Activated CD8-positive, alpha-beta T cell treated with anti-CD3 and anti-CD28 coated beads, Interleukin-2, amount 10 ng/mL, durations not matched to agents 7 days and 5 days (primary cell): ENCODE measurements around the gene MAP4. TPM values are rescaled to one million over a fixed set of nuclear protein-coding genes. Genes with fewer than 3 reads are reported as not detected.
A peak's percentile ranks its signal among the peaks of the same experiment; 100 is the strongest.
"Not testable (repeated sequence)": the region's sequence is repeated elsewhere in the genome, so short reads cannot be mapped to it uniquely, and the experiment has no call there.

ENCODE experiments used
- ATAC-seq: fragments of 150-1000 bp; cut with Tn5 transposase; one replicate; pipeline ENCODE4 v1.10.0; 2021; ENCODE audit warnings: moderate library complexity
- CTCF ChIA-PET: fragments of 350-600 bp; sonication (Branson Sonifier 250); formaldehyde crosslinking; loops from one replicate; lab custom pipeline; 2021; ENCODE audit warnings: antibody characterized with exemption; lab: Charles Lee
- POLR2A ChIA-PET: fragments of 350-600 bp; sonication (Branson Sonifier 250); formaldehyde crosslinking; loops from one replicate; lab custom pipeline; 2021; ENCODE audit warnings: antibody characterized with exemption; lab: Charles Lee
- DNase-seq: peaks from one replicate; pipeline ENCODE4 v3.0.0-alpha.2; 2020
- H3K27ac Mint-ChIP-seq: one replicate; pipeline ENCODE4 v1.8.0; 2021; ENCODE audit warnings: mild to moderate bottlenecking, mixed read lengths
- H3K27me3 Mint-ChIP-seq: one replicate; pipeline ENCODE4 v1.8.0; 2021; ENCODE audit warnings: low read depth, mixed read lengths
- H3K36me3 Mint-ChIP-seq: one replicate; pipeline ENCODE4 v1.8.0; 2021; ENCODE audit warnings: low read depth, mixed read lengths
- H3K4me1 Mint-ChIP-seq: one replicate; pipeline ENCODE4 v1.8.0; 2021; ENCODE audit warnings: low read depth, mixed read lengths
- H3K4me3 Mint-ChIP-seq: one replicate; pipeline ENCODE4 v1.8.0; 2021; ENCODE audit warnings: mild to moderate bottlenecking, mixed read lengths
- H3K9me3 Mint-ChIP-seq: one replicate; pipeline ENCODE4 v1.8.0; 2022; ENCODE audit warnings: mixed read lengths; ENCODE audit not compliant: insufficient read depth
- total RNA-seq, 2 experiments: library from RNA; stranded (reverse); gene quantifications; one replicate each; pipeline ENCODE4 v1.2.3, GENCODE V29; 2021

The MAP4 gene
- total RNA-seq, 2 experiments from 2014 or later = 119 to 120 TPM

DNA sequence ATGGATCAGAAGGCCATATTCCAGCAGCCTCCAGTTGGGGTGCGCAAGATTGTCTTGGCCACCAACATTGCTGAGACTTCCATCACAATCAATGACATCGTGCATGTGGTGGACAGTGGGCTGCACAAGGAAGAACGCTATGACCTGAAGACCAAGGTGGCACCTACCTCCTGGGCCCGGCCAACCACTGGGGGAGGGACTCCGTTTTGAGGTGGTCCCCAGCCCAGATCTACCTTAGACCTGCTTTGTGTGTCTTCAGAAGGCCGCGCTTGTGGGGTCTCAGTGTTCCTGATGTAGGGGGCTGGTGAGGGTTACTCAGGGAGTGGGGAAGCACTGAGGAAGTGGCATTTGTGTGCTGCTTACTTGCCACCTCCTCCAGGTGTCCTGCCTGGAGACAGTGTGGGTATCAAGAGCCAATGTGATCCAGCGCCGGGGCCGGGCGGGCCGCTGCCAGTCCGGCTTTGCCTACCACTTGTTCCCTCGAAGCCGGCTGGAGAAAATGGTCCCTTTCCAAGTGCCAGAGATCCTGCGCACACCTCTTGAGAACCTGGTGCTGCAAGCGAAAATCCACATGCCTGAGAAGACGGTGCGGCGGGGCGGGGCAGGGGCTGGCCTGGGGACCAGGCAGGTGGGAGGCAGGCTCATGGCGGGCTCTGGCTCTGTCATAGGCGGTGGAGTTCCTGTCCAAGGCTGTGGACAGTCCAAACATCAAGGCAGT, 168.3 kb downstream of the MAP4 start:
- H3K36me3 Mint-ChIP-seq = peaks cover 42% of the 10 kb centered on the region
- no peaks in the 10 kb centered on the region for H3K9me3 Mint-ChIP-seq
- ChIA-PET CTCF (no interaction called here), POLR2A (no interaction called here)
- ATAC-seq (no peak), DNase-seq (no peak)
- H3K27ac Mint-ChIP-seq = no peak overlapping the region
- no peaks in the 10 kb centered on the region for H3K4me1 Mint-ChIP-seq
- H3K27me3 Mint-ChIP-seq = no peaks in the 10 kb centered on the region
- no peak overlapping the region for H3K4me3 Mint-ChIP-seq

DNA sequence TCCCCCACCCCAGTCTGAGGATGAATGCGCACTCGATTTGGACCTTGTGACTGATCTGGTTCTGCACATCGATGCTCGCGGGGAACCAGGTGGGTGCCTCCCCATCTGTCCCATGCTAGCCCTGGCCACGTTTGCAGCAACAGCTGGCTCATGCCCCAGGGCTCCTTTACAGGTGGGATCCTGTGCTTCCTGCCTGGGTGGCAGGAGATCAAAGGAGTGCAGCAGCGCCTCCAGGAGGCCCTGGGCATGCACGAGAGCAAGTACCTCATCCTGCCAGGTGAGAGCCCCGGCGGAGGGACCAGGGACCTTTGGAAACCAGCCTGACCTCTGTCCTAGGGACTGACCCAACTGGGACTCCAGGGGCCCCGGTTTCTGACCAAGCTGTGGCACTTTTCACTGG, 169.0 kb downstream of the MAP4 start:
- no peaks in the 10 kb centered on the region for H3K27me3 Mint-ChIP-seq
- no peak overlapping the region for H3K27ac Mint-ChIP-seq
- no peaks in the 10 kb centered on the region for H3K4me1 Mint-ChIP-seq
- ATAC-seq (no peak), DNase-seq (no peak)
- CTCF ChIA-PET = no interaction called here
- H3K4me3 Mint-ChIP-seq = no peak overlapping the region
- POLR2A ChIA-PET = no interaction called here
- no peaks in the 10 kb centered on the region for H3K9me3 Mint-ChIP-seq
- peaks cover 44% of the 10 kb centered on the region for H3K36me3 Mint-ChIP-seq

DNA sequence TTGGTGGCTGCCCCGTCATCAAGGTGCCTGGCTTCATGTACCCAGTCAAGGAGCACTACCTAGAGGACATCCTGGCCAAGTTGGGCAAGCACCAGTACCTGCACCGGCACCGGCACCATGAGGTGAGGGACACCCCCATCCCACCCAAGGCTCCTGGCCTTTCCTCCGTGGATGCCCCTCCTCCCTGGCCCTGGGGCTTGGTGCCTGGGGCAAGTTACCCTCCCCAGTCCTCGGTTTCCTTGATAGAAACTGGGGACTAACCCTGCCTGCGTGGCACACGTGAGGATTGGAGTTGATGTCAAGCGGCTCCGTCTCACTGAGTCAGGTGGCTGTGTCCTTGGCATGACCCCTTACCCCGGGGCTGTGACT, 169.4 kb downstream of the MAP4 start:
- POLR2A ChIA-PET = no interaction called here
- Mint-ChIP-seq H3K9me3 (no peaks in the 10 kb centered on the region), H3K27ac (no peak overlapping the region), H3K27me3 (no peaks in the 10 kb centered on the region), H3K36me3 (peaks cover 44% of the 10 kb centered on the region), H3K4me3 (no peak overlapping the region), H3K4me1 (no peaks in the 10 kb centered on the region)
- no peak for DNase-seq
- CTCF ChIA-PET = no interaction called here
- no peak for ATAC-seq

DNA sequence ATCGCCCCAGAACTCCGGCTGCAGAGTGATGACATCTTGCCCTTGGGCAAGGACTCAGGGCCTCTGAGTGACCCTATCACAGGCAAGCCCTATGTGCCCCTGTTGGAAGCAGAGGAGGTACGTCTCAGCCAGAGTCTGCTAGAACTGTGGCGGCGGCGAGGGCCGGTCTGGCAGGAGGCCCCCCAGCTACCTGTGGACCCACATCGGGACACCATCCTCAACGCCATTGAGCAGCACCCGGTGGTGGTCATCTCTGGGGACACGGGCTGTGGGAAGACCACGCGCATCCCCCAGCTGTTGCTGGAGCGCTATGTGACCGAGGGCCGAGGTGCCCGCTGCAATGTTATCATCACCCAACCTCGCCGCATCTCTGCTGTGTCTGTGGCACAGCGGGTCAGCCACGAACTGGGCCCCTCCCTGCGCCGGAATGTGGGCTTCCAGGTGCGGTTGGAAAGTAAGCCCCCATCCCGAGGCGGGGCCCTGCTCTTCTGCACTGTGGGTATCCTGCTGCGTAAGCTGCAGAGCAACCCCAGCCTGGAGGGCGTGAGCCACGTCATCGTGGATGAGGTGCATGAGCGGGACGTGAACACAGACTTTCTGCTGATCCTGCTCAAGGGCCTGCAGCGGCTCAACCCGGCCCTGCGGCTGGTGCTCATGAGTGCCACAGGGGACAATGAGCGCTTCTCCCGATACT, 169.9 kb downstream of the MAP4 start:
- Mint-ChIP-seq H3K4me1 (no peaks in the 10 kb centered on the region), H3K27me3 (no peaks in the 10 kb centered on the region), H3K36me3 (peaks cover 49% of the 10 kb centered on the region), H3K9me3 (no peaks in the 10 kb centered on the region), H3K4me3 (no peak overlapping the region), H3K27ac (no peak overlapping the region)
- ATAC-seq = no peak
- no peak for DNase-seq
- CTCF ChIA-PET = interaction anchor here (0.9 kb wide), 1 partner anchor 9 kb away, joined by 4 read pairs; no protein-coding TSS in a partner anchor
- POLR2A ChIA-PET = no interaction called here

DNA sequence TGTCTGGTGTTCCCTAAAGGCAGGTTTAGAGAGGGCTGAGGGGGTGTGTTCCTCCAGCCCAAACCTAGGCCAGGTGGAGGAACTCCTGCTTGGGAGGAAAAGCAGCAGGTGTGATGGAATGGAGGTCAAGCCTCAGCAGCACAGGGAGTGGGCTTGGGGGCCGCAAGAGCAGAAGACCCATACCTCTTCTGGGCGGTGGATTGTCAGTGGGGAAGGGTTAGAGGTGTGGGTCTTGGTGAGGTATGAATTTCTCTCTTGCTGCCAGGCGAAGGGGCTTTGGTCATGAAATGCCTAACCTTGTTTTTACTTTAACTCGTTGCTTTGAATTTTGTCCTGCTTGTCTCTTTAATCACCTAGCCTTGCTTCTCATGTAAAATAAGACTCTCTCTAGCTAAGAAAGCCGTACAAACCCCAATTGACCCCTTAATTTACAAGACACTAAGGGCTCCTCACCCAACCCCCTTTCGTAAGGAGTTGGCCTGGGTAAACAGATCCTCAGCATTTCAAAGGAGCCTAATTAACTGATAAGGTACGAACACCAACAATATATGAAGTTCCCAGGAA, 174.3 kb downstream of the MAP4 start:
- DNase-seq (no peak), ATAC-seq (no peak)
- Mint-ChIP-seq H3K4me1 (no peaks in the 10 kb centered on the region), H3K4me3 (no peak overlapping the region), H3K36me3 (peaks cover 56% of the 10 kb centered on the region), H3K27me3 (no peaks in the 10 kb centered on the region), H3K9me3 (no peaks in the 10 kb centered on the region), H3K27ac (no peak overlapping the region)
- POLR2A ChIA-PET = no interaction called here
- CTCF ChIA-PET = interaction anchor here (1.4 kb wide), 1 partner anchor 16 kb away, joined by 6 read pairs; no protein-coding TSS in a partner anchor

DNA sequence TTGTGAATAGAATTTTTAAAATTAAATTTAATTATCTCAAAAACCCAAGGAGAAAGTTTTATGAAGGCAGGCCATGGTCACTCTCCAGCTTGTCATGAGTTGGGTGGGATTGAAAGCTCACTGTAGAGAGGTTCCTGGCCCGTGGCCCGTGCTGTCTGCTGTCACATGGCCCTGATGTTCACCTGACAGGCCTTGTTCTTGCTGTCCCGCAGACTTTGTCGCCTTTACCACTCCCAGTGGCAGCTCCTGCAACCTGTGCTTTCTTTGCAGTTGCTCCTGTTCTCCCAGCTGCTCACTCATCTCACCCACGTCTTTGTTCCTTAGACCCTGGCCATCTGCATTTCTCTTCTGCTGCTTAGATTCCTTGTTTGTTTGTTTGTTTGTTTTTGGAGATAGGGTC, 177.7 kb downstream of the MAP4 start:
- H3K4me1 Mint-ChIP-seq = no peaks in the 10 kb centered on the region
- no peaks in the 10 kb centered on the region for H3K9me3 Mint-ChIP-seq
- CTCF ChIA-PET = interaction anchor here (1.0 to 3.4 kb wide), 10 partner anchors 13 to 320 kb away, joined by 3 to 26 read pairs (median 6); no protein-coding TSS in a partner anchor
- DNase-seq (no peak), ATAC-seq (no peak)
- no peak overlapping the region for H3K4me3 Mint-ChIP-seq
- POLR2A ChIA-PET = no interaction called here
- H3K36me3 Mint-ChIP-seq = peaks cover 52% of the 10 kb centered on the region
- H3K27me3 Mint-ChIP-seq = no peaks in the 10 kb centered on the region
- H3K27ac Mint-ChIP-seq = no peak overlapping the region

DNA sequence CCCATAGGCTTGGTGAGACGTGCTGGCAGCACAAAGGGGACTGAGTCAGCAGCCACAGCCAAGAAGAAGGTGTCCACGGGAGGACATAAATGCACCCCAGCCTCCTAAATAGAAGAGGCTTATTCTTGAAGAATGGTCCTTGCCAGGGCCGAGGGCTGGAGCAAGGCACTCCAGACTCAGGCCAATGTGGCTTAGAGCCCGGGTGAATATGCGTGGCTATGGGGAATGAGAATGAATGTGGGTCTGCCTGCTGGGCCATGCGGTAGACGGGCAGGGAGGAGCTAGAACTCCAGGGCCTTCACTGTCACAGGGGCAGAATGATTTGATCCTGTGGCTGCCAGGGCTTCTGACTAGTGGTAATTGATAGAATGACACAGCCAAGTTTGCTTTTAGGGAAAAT, 179.2 kb downstream of the MAP4 start:
- no peak for DNase-seq
- no peaks in the 10 kb centered on the region for H3K4me1 Mint-ChIP-seq
- peaks cover 47% of the 10 kb centered on the region for H3K36me3 Mint-ChIP-seq
- H3K4me3 Mint-ChIP-seq = no peak overlapping the region
- ChIA-PET CTCF (interaction anchor here (0.8 to 3.4 kb wide), 24 partner anchors 7 to 416 kb away, joined by 3 to 46 read pairs (median 4); no protein-coding TSS in a partner anchor), POLR2A (interaction anchor here (0.9 kb wide), 1 partner anchor 12 kb away, joined by 5 read pairs; no protein-coding TSS in a partner anchor)
- no peak for ATAC-seq
- no peak overlapping the region for H3K27ac Mint-ChIP-seq
- H3K27me3 Mint-ChIP-seq = no peaks in the 10 kb centered on the region
- no peaks in the 10 kb centered on the region for H3K9me3 Mint-ChIP-seq

DNA sequence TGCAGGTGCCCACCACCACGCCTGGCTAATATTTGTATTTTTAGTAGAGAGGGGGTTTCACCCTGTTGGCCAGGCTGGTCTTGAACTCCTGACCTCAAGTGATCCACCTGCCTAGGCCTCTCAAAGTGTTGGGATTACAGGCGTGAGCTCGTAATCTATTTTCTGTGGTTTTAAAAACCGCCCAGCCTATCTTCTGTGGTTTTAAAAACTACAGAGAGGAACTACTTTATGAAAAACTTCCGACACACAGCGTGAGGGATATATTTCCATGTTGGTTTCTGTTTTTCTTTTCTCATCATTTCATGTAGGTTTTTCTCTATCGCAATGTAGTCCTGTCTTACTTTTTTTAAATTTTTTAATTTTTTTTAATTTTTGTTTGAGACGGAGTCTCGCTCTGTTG, 186.7 kb downstream of the MAP4 start:
- Mint-ChIP-seq H3K36me3 (peaks cover 53% of the 10 kb centered on the region), H3K4me1 (peaks cover 30% of the 10 kb centered on the region), H3K27ac (peak overlapping the region; percentile 34)
- CTCF ChIA-PET = interaction anchor here (1.0 kb wide), 1 partner anchor 8 kb away, joined by 3 read pairs; no protein-coding TSS in a partner anchor
- H3K4me3 Mint-ChIP-seq, POLR2A ChIA-PET, H3K27me3 Mint-ChIP-seq, H3K9me3 Mint-ChIP-seq, ATAC-seq, DNase-seq: not testable (repeated sequence)

DNA sequence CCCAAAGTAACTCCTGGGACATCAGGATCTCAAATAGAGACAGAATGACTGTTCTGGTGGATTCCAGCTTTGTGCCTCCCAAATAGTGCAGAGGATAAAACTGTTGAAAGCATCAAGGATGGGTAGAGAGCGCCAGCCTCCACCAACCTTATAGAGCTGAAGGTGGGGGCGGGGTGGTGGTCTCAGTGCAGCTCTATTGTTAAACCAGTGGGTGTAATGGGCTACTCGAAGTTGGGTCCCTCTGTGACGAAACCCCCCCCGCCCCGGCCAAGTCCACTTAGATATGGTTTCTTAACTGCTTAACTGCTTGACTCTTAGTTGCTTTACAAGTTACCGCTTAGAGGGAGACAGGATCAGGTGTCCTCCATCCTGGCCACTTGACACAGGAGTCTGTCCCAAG, 190.6 kb downstream of the MAP4 start:
- H3K9me3 Mint-ChIP-seq = no peaks in the 10 kb centered on the region
- H3K36me3 Mint-ChIP-seq = peaks cover 40% of the 10 kb centered on the region
- peaks cover 34% of the 10 kb centered on the region for H3K4me1 Mint-ChIP-seq
- CTCF ChIA-PET = interaction anchor here (0.7 to 5.1 kb wide), 33 partner anchors 9 to 404 kb away, joined by 3 to 45 read pairs (median 5); partner anchors contain the start of gene DHX30
- H3K27ac Mint-ChIP-seq = peak overlapping the region; percentile 81
- H3K4me3 Mint-ChIP-seq = peak overlapping the region; percentile 89
- no peak for DNase-seq
- ATAC-seq = no peak
- POLR2A ChIA-PET = interaction anchor here (0.6 to 2.0 kb wide), 6 partner anchors 11 to 362 kb away, joined by 3 to 5 read pairs (median 4); partner anchors contain the start of genes CDC25A and DHX30
- H3K27me3 Mint-ChIP-seq = no peaks in the 10 kb centered on the region

DNA sequence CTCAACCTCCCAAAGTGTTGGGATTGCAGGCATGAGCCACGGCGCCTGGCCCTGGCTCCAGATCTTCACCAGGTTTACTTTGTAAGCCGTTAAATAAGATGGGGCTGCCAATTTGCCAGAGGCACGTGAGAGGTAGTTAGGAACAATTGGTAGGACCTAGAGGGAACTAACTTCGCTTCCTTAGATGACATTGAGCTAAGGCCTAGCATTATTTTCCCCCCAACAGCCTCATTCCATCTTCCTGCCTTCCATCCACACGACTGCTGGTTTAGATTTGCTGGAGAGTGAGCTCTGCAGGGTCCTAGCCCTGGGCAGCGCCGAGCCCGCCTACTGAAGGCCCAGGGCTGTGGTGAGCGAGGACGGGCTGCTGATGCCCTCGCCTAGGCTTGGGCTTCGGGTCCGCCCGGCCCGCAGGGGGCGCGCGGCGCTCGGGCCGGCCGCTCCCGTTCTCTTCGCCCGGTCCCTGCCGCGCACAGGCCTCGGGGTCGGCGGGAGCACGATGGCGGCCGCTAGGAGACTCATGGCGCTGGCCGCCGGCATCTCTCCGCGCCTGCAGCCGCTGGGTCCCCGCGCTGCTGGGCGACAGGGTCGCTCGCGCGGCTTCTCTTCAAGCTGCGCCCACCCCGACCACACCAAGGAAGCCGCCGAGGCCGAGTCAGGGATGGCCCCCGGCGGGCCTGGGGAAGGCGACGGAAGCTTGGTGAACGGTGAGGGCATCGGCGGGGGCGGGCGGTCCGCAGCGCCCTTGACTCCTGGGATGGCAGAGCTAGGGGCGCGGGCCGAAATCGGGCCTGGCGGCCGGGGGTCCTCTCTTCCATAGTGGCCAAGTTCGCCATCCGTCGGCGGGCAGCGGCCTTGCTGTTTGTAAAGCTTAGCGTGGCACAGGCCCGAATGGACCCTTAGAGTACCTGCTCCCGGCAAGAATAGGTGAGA, 191.4 kb downstream of the MAP4 start:
- peak overlapping the region; percentile 89 for H3K4me3 Mint-ChIP-seq
- ChIA-PET CTCF (interaction anchor here (0.7 to 5.1 kb wide), 41 partner anchors 9 to 1106 kb away, joined by 3 to 45 read pairs (median 4); partner anchors contain the start of gene DHX30), POLR2A (interaction anchor here (0.6 to 2.0 kb wide), 7 partner anchors 12 to 363 kb away, joined by 3 to 5 read pairs (median 3); partner anchors contain the start of genes CDC25A and DHX30)
- no peaks in the 10 kb centered on the region for H3K27me3 Mint-ChIP-seq
- H3K4me1 Mint-ChIP-seq = peaks cover 34% of the 10 kb centered on the region
- ATAC-seq (peak; percentile 100), DNase-seq (peak; percentile 80)
- H3K36me3 Mint-ChIP-seq = peaks cover 39% of the 10 kb centered on the region
- H3K9me3 Mint-ChIP-seq = no peaks in the 10 kb centered on the region
- H3K27ac Mint-ChIP-seq = peak overlapping the region; percentile 81

DNA sequence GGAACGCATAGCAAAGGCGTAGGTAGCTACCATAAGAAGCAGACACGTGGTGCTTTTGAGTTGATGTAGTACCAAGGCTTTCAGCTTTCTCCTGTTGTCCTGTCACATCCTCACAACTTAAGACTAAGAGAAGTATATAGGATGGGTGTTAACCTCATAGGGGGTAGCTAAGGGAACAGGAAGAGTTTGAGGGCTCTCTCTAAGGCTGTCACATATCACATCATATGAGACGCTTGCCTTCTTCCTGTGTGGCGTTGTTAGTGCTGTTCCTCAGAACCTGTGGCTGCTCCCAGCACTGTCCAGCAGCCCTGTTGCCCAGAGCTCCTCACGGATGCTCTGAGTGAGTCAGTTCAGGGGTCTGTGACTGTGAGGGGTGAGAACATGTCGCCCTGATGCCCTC, 198.6 kb downstream of the MAP4 start:
- Mint-ChIP-seq H3K4me1 (no peaks in the 10 kb centered on the region), H3K36me3 (peaks cover 21% of the 10 kb centered on the region), H3K27ac (peak overlapping the region; percentile 43), H3K4me3 (no peak overlapping the region), H3K9me3 (no peaks in the 10 kb centered on the region), H3K27me3 (no peaks in the 10 kb centered on the region)
- ChIA-PET POLR2A (interaction anchor here (1.6 kb wide), 1 partner anchor 13 kb away, joined by 4 read pairs; no protein-coding TSS in a partner anchor), CTCF (interaction anchor here (1.1 kb wide), 1 partner anchor 20 kb away, joined by 3 read pairs; no protein-coding TSS in a partner anchor)
- DNase-seq (no peak), ATAC-seq (no peak)
